Large intestine (tissue), 3 donors: ENCODE measurements around the gene NT5C3B. TPM values are rescaled to one million over a fixed set of nuclear protein-coding genes. Genes with fewer than 3 reads are reported as not detected.
A peak's percentile ranks its signal among the peaks of the same experiment; 100 is the strongest.

Source experiments
- DNase-seq, 2 donors: peaks; one replicate each; pipeline versions ENCODE4 v3.0.0 to v3.0.0-alpha.2; 2013
- H3K27ac ChIP-seq: one replicate; pipeline ENCODE4 v1.5.1; 2013; ENCODE audit warnings: low read length
- H3K27me3 ChIP-seq: 2 replicates; pipeline ENCODE4 v1.6.1; 2013; ENCODE audit warnings: low read length; ENCODE audit not compliant: control insufficient read depth, insufficient read depth
- H3K36me3 ChIP-seq: 2 replicates; pipeline ENCODE4 v1.6.1; 2013; ENCODE audit warnings: low read length; ENCODE audit not compliant: control insufficient read depth, insufficient read depth
- H3K4me1 ChIP-seq: one replicate; pipeline ENCODE4 v1.6.1; 2013; ENCODE audit warnings: low read length; ENCODE audit not compliant: control insufficient read depth, insufficient read depth
- H3K4me3 ChIP-seq: one replicate; pipeline ENCODE4 v1.5.1; 2013; ENCODE audit warnings: low read length
- H3K9me3 ChIP-seq: one replicate; pipeline ENCODE4 v1.6.1; 2013; ENCODE audit warnings: mild to moderate bottlenecking, low read depth, low read length, moderate library complexity; ENCODE audit not compliant: control insufficient read depth
- WGBS: methylation state at CpG from one replicate; pipeline ENCODE4 v1.1.5; 2013; ENCODE audit warnings: low lambda C conversion rate; ENCODE audit not compliant: insufficient coverage; 5-methylcytosine and 5-hydroxymethylcytosine counted together
- polyA plus RNA-seq: library from polyadenylated mRNA; unstranded; fragments of 120-200 nt; gene quantifications from one replicate; pipeline ENCODE4 v1.2.1, GENCODE V29; 2013

NT5C3B gene
- polyA plus RNA-seq, 1 donor: 36.7 TPM

GRCh38 chr17:41823141-41823524, 12.9 kb downstream of the NT5C3B start:
- DNase-seq: no peak
- H3K27me3 ChIP-seq: no peaks in the 10 kb centered on the region
- H3K27ac ChIP-seq: no peak overlapping the region
- H3K4me1 ChIP-seq: no peaks in the 10 kb centered on the region
- peaks cover 25% of the 10 kb centered on the region for H3K36me3 ChIP-seq
- no peaks in the 10 kb centered on the region for H3K9me3 ChIP-seq
- no peak overlapping the region for H3K4me3 ChIP-seq
- no CpG with 5 or more reads among the region's 1 CpG for WGBS

- DNase-seq: no peak
- H3K9me3 ChIP-seq: no peaks in the 10 kb centered on the region
- H3K27me3 ChIP-seq: no peaks in the 10 kb centered on the region
- 100% methylated on average over 1 of the region's 12 CpGs for WGBS
- no peaks in the 10 kb centered on the region for H3K4me1 ChIP-seq
- peaks cover 28% of the 10 kb centered on the region for H3K36me3 ChIP-seq
- no peak overlapping the region for H3K27ac ChIP-seq
- no peak overlapping the region for H3K4me3 ChIP-seq
Measured at GRCh38 chr17:41822216-41823140, 13.6 kb downstream of the NT5C3B start.

GRCh38 chr17:41821776-41822175, 14.3 kb downstream of the NT5C3B start:
- Histone ChIP-seq H3K36me3 (peaks cover 29% of the 10 kb centered on the region), H3K4me1 (no peaks in the 10 kb centered on the region)

GRCh38 chr17:41818024-41818423, 18.0 kb downstream of the NT5C3B start:
- H3K27ac ChIP-seq: no peak overlapping the region
- no peaks in the 10 kb centered on the region for H3K9me3 ChIP-seq
- no peak for DNase-seq
- H3K4me3 ChIP-seq: no peak overlapping the region
- H3K36me3 ChIP-seq: peaks cover 15% of the 10 kb centered on the region
- H3K4me1 ChIP-seq: peaks cover 5% of the 10 kb centered on the region
- H3K27me3 ChIP-seq: no peaks in the 10 kb centered on the region
- WGBS: no CpG with 5 or more reads among the region's 20 CpGs

More at GRCh38 chr17:41821776-41822175, 14.3 kb downstream of the NT5C3B start:
- H3K27me3 ChIP-seq: no peaks in the 10 kb centered on the region
- H3K4me3 ChIP-seq: no peak overlapping the region
- H3K9me3 ChIP-seq: no peaks in the 10 kb centered on the region
- DNase-seq: no peak
- no CpG with 5 or more reads among the region's 14 CpGs for WGBS
- no peak overlapping the region for H3K27ac ChIP-seq

- H3K27me3 ChIP-seq: no peaks in the 10 kb centered on the region
- H3K4me3 ChIP-seq: no peak overlapping the region
- peaks cover 12% of the 10 kb centered on the region for H3K4me1 ChIP-seq
- no peaks in the 10 kb centered on the region for H3K9me3 ChIP-seq
- no peak overlapping the region for H3K27ac ChIP-seq
- DNase-seq: no peak
- WGBS: no CpG with 5 or more reads among the region's 23 CpGs
- peaks cover 15% of the 10 kb centered on the region for H3K36me3 ChIP-seq
Measured at GRCh38 chr17:41816637-41817320, 19.3 kb downstream of the NT5C3B start.

GRCh38 chr17:41814195-41814594, 21.8 kb downstream of the NT5C3B start:
- Histone ChIP-seq H3K9me3 (peaks cover 5% of the 10 kb centered on the region), H3K4me3 (no peak overlapping the region), H3K4me1 (peaks cover 22% of the 10 kb centered on the region), H3K27me3 (no peaks in the 10 kb centered on the region), H3K27ac (no peak overlapping the region), H3K36me3 (peaks cover 10% of the 10 kb centered on the region)
- no peak for DNase-seq
- WGBS: no CpG with 5 or more reads among the region's 1 CpG

- Histone ChIP-seq H3K36me3 (peaks cover 12% of the 10 kb centered on the region), H3K27ac (no peak overlapping the region)
Measured at GRCh38 chr17:41813699-41814124, 22.3 kb downstream of the NT5C3B start.

GRCh38 chr17:41813152-41813680, 22.8 kb downstream of the NT5C3B start:
- WGBS: no CpG with 5 or more reads among the region's 12 CpGs
- Histone ChIP-seq H3K27ac (peak overlapping the region; percentile 64), H3K4me1 (peaks cover 22% of the 10 kb centered on the region), H3K36me3 (peaks cover 14% of the 10 kb centered on the region), H3K4me3 (peak overlapping the region; percentile 60), H3K27me3 (no peaks in the 10 kb centered on the region), H3K9me3 (peaks cover 5% of the 10 kb centered on the region)
- DNase-seq: no peak

More at GRCh38 chr17:41813699-41814124, 22.3 kb downstream of the NT5C3B start:
- no CpG with 5 or more reads among the region's 9 CpGs for WGBS
- Histone ChIP-seq H3K4me1 (peaks cover 22% of the 10 kb centered on the region), H3K27me3 (no peaks in the 10 kb centered on the region), H3K4me3 (peak overlapping the region; percentile 60), H3K9me3 (peaks cover 5% of the 10 kb centered on the region)
- DNase-seq: no peak

- peak within 1 kb of the TSS; percentile 60 for H3K4me3 ChIP-seq
- H3K4me1 ChIP-seq: peaks cover 22% of the 10 kb centered on the region
- H3K9me3 ChIP-seq: peaks cover 5% of the 10 kb centered on the region
- peaks cover 10% of the 10 kb centered on the region for H3K36me3 ChIP-seq
- H3K27ac ChIP-seq: peak within 1 kb of the TSS; percentile 64
- WGBS: no CpG with 5 or more reads among the region's 35 CpGs
- H3K27me3 ChIP-seq: no peaks in the 10 kb centered on the region
- DNase-seq: peak; percentile 48 to 85
Measured at GRCh38 chr17:41812381-41813151, 23.5 kb downstream of the NT5C3B start, which contains the start of gene FKBP10. Gene FKBP10 (plus strand): TSS chr17:41813004. CDS start chr17:41813035, 31 bp downstream.
